NCI-H446 (cell line): ENCODE measurements around the gene SPATA2L.

Source experiments
- DNase-seq, 2 experiments: peaks; one replicate each; lab custom pipeline; 2025; lab: John Stamatoyannopoulos, UW

SPATA2L gene

GRCh38 chr16:89656435-89657121 lies 44.9 kb downstream of the SPATA2L start:
- no peak for DNase-seq

GRCh38 chr16:89655062-89655643 lies 46.4 kb downstream of the SPATA2L start:
- DNase-seq, result no peak

- DNase-seq, result no peak
Observed at GRCh38 chr16:89653656-89654295, 47.7 kb downstream of the SPATA2L start.

- no peak for DNase-seq
Observed at GRCh38 chr16:89651584-89651983, 49.9 kb downstream of the SPATA2L start.

- no peak for DNase-seq
Observed at GRCh38 chr16:89646906-89647305, 54.6 kb downstream of the SPATA2L start.
